Activated B cell treated with CpG ODN at 0.5 μM for 24 hours (primary cell): ENCODE data around the gene TASP1. TPM values are rescaled to one million over a fixed set of nuclear protein-coding genes. Genes with fewer than 3 reads are reported as not detected.

Source experiments
- ATAC-seq: fragments of 200-7000 bp; cut with Tn5 transposase; one replicate; pipeline ENCODE4 v1.10.0; 2021; ENCODE audit warnings: low read depth, mild to moderate bottlenecking, moderate library complexity
- CTCF ChIA-PET: fragments of 350-600 bp; sonication (Branson Sonifier 250); formaldehyde crosslinking; loops from one replicate; lab custom pipeline; 2021; ENCODE audit warnings: antibody characterized with exemption; lab: Charles Lee
- POLR2A ChIA-PET: fragments of 350-600 bp; sonication (Branson Sonifier 250); formaldehyde crosslinking; loops from one replicate; lab custom pipeline; 2021; ENCODE audit warnings: antibody characterized with exemption; lab: Charles Lee
- DNase-seq: peaks from one replicate; pipeline ENCODE4 v3.0.0; 2022
- H3K27ac Mint-ChIP-seq: one replicate; pipeline ENCODE4 v1.8.0; 2020; ENCODE audit warnings: mixed read lengths
- H3K27me3 Mint-ChIP-seq: one replicate; pipeline ENCODE4 v1.8.0; 2021; ENCODE audit warnings: mixed read lengths
- H3K36me3 Mint-ChIP-seq: one replicate; pipeline ENCODE4 v1.8.0; 2021; ENCODE audit warnings: low read depth, mixed read lengths
- H3K4me1 Mint-ChIP-seq: one replicate; pipeline ENCODE4 v1.8.0; 2021; ENCODE audit warnings: mixed read lengths
- H3K4me3 Mint-ChIP-seq: one replicate; pipeline ENCODE4 v1.8.0; 2020; ENCODE audit warnings: mild to moderate bottlenecking, mixed read lengths
- H3K9me3 Mint-ChIP-seq: one replicate; pipeline ENCODE4 v1.8.0; 2020; ENCODE audit warnings: mixed read lengths
- CTCF ChIP-seq: fragments of 200-600 bp; IDR thresholded peaks from one replicate; pipeline ENCODE4 v1.8.0; 2022; ENCODE audit warnings: antibody characterized with exemption, mild to moderate bottlenecking
- intact Hi-C: fragments of 100-400 bp; cut with micrococcal nuclease; formaldehyde crosslinking; loops from one replicate; pipeline ENCODE4 v1.15.1; 2024
- total RNA-seq: library from RNA; stranded (reverse); gene quantifications from 2 replicates; pipeline ENCODE4 v1.2.3, GENCODE V29; 2022

TASP1 gene
- total RNA-seq, 1 donor from 2014 or later = 20.6 TPM

DNA sequence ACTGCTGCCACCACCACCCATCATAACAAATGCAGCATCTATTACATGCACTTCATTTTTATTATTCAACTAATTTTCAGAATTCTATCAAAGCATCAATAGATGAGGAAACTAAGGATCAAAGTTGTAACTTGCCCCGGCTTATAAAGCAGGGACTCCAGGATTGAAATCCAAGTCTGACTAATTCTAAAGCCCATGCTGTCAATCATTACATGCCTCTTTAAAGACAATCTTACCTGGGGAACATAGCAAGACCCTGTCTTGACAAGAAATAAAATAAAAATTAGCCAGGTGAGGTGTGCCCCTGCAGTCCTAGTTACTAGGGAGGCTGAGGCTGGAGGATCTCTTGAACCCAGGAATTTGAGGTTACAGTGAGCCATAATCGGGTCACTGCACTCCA, 235.3 kb downstream of the TASP1 start:
- H3K9me3 Mint-ChIP-seq = peaks cover 2% of the 10 kb centered on the region
- ChIA-PET CTCF (no interaction called here), POLR2A (no interaction called here)
- no peak for DNase-seq
- no peak for ATAC-seq
- no peaks in the 10 kb centered on the region for H3K27me3 Mint-ChIP-seq
- no peaks in the 10 kb centered on the region for H3K36me3 Mint-ChIP-seq
- no peak overlapping the region for H3K4me3 Mint-ChIP-seq
- no peaks in the 10 kb centered on the region for H3K4me1 Mint-ChIP-seq
- TF ChIP-seq CTCF = no peak
- intact Hi-C loops = no loop called here
- H3K27ac Mint-ChIP-seq = no peak overlapping the region

GRCh38 chr20:13402986-13403385, 235.7 kb downstream of the TASP1 start:
- H3K4me3 Mint-ChIP-seq = no peak overlapping the region
- H3K27ac Mint-ChIP-seq = no peak overlapping the region
- no peak for TF ChIP-seq CTCF
- no peaks in the 10 kb centered on the region for H3K36me3 Mint-ChIP-seq
- no peaks in the 10 kb centered on the region for H3K27me3 Mint-ChIP-seq
- ATAC-seq = no peak
- no peaks in the 10 kb centered on the region for H3K4me1 Mint-ChIP-seq
- intact Hi-C loops = no loop called here
- CTCF ChIA-PET = no interaction called here
- no peak for DNase-seq
- peaks cover 2% of the 10 kb centered on the region for H3K9me3 Mint-ChIP-seq
- POLR2A ChIA-PET = no interaction called here

- intact Hi-C loops = no loop called here
- POLR2A ChIA-PET = no interaction called here
- no peak for DNase-seq
- Mint-ChIP-seq H3K27ac (no peak overlapping the region), H3K4me3 (no peak overlapping the region), H3K27me3 (no peaks in the 10 kb centered on the region), H3K9me3 (no peaks in the 10 kb centered on the region), H3K4me1 (no peaks in the 10 kb centered on the region), H3K36me3 (peaks cover 2% of the 10 kb centered on the region)
- CTCF ChIA-PET = no interaction called here
- no peak for TF ChIP-seq CTCF
- no peak for ATAC-seq
Observed at GRCh38 chr20:13402171-13402760, 236.5 kb downstream of the TASP1 start.

DNA sequence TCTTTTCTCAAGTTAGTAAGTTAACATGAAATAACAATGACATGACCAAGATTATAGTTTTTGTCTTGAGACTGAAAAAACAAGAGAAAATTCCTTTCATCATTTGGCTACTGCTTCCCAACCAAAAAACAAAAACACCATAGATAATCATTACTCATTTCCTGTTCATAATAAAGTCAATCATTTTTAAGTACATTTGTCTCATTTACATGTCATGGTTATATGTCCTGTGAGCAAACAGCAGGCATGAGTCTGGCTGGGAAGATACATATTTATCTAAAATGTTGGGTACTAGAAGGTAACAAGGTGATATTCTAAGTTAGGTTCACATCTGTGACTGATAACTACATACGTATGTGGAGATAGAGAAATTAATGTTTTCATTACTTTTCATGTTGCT, 237.1 kb downstream of the TASP1 start:
- no peak overlapping the region for H3K4me3 Mint-ChIP-seq

GRCh38 chr20:13400453-13400852, 238.3 kb downstream of the TASP1 start:
- H3K27ac Mint-ChIP-seq = no peak overlapping the region
- CTCF ChIA-PET = no interaction called here
- ATAC-seq = no peak
- H3K4me3 Mint-ChIP-seq = no peak overlapping the region
- no peaks in the 10 kb centered on the region for H3K27me3 Mint-ChIP-seq
- H3K9me3 Mint-ChIP-seq = no peaks in the 10 kb centered on the region
- POLR2A ChIA-PET = no interaction called here
- no peak for DNase-seq
- H3K4me1 Mint-ChIP-seq = no peaks in the 10 kb centered on the region
- no peak for TF ChIP-seq CTCF
- intact Hi-C loops = no loop called here
- H3K36me3 Mint-ChIP-seq = peaks cover 2% of the 10 kb centered on the region

More for the DNA sequence above, 237.1 kb downstream of the TASP1 start:
- no peaks in the 10 kb centered on the region for H3K27me3 Mint-ChIP-seq
- ATAC-seq (no peak), DNase-seq (no peak)
- no peak overlapping the region for H3K27ac Mint-ChIP-seq
- TF ChIP-seq CTCF = no peak
- intact Hi-C loops = no loop called here
- H3K9me3 Mint-ChIP-seq = no peaks in the 10 kb centered on the region
- H3K4me1 Mint-ChIP-seq = no peaks in the 10 kb centered on the region
- ChIA-PET POLR2A (no interaction called here), CTCF (no interaction called here)
- peaks cover 2% of the 10 kb centered on the region for H3K36me3 Mint-ChIP-seq
